Endothelial cell of umbilical vein (primary cell): Measurements from ENCODE around the gene SMTNL2. TPM values are rescaled to one million over a fixed set of nuclear protein-coding genes. Genes with fewer than 3 reads are reported as not detected.

ENCODE experiments used
- BruUV-seq: library from RNA; stranded (reverse); fragments of 400-500 nt; replicated peaks from 2 replicates; lab custom pipeline; 2021; lab: Mats Ljungman, UMichigan
- CTCF ChIA-PET: fragments of 300-600, 350-600 bp; sonication (Branson Sonifier 250); formaldehyde crosslinking; loops from one replicate; lab custom pipeline; 2021; ENCODE audit warnings: antibody characterized with exemption, inconsistent platforms; lab: Charles Lee
- POLR2A ChIA-PET: fragments of 300-600, 350-600 bp; sonication (Branson Sonifier 250); formaldehyde crosslinking; loops from one replicate; lab custom pipeline; 2021; ENCODE audit warnings: antibody characterized with exemption, inconsistent platforms; lab: Charles Lee
- DNase-seq: peaks from one replicate; pipeline ENCODE4 v3.0.0-alpha.2; 2011; ENCODE audit warnings: low read depth, low spot score
- FAIRE-seq: peaks from 2 replicates; lab custom pipeline; 2011; peaks lifted over from hg19 to GRCh38; lab: Jason Lieb, UNC
- H2AFZ ChIP-seq: 2 replicates; pipeline ENCODE4 v1.6.0; 2012; ENCODE audit warnings: low read depth, low read length, control low read depth, inconsistent platforms
- H3K27ac ChIP-seq: 2 replicates; pipeline ENCODE4 v1.5.1; 2011; ENCODE audit warnings: low read depth, mild to moderate bottlenecking, control low read depth, low read length, moderate library complexity; ENCODE audit not compliant: insufficient read depth
- H3K27me3 ChIP-seq, 2 experiments: 2 replicates each; pipeline versions ENCODE4 v1.6.0 to v1.6.1; 2011; ENCODE audit warnings: low read length in 2 of 2, mixed read lengths in 1 of 2; ENCODE audit not compliant: control insufficient read depth in 2 of 2, insufficient read depth in 2 of 2
- H3K36me3 ChIP-seq, 2 experiments: 2 replicates in 1 of 2; 3 replicates in 1 of 2; pipeline ENCODE4 v1.5.1; 2011; ENCODE audit warnings: low read length in 2 of 2, mild to moderate bottlenecking in 1 of 2, moderate library complexity in 1 of 2; ENCODE audit not compliant: control insufficient read depth in 2 of 2, insufficient read depth in 2 of 2; ENCODE audit errors: extremely low read depth in 1 of 2
- H3K4me1 ChIP-seq: 3 replicates; pipeline ENCODE4 v1.5.1; 2011; ENCODE audit warnings: mild to moderate bottlenecking, low read length; ENCODE audit not compliant: control insufficient read depth, insufficient read depth; ENCODE audit errors: extremely low read depth
- H3K4me2 ChIP-seq: 2 replicates; pipeline ENCODE4 v1.6.1; 2011; ENCODE audit warnings: low read length, control low read depth, mixed read lengths; ENCODE audit not compliant: insufficient read depth
- H3K4me3 ChIP-seq, 3 experiments: fragments of 200-600 bp in 1 of 3; sonication (generic), shearing (Covaris generic) in 1 of 3; replicated peaks in 1 of 3; 2 replicates each; pipeline ENCODE4 v1.5.1; 2011 to 2016; ENCODE audit warnings: control low read depth in 3 of 3, low read length in 3 of 3, mild to moderate bottlenecking in 2 of 3, inconsistent platforms in 1 of 3, low read depth in 1 of 3, moderate library complexity in 1 of 3; ENCODE audit not compliant: insufficient read depth in 1 of 3
- H3K79me2 ChIP-seq: 2 replicates; pipeline ENCODE4 v1.6.0; 2012; ENCODE audit warnings: low read length, inconsistent platforms; ENCODE audit not compliant: control insufficient read depth, insufficient read depth
- H3K9ac ChIP-seq: replicated peaks from 2 replicates; pipeline ENCODE3; 2011; ENCODE audit warnings: low read length, control low read depth; ENCODE audit not compliant: insufficient read depth; ENCODE audit errors: extremely low read depth
- H3K9me1 ChIP-seq: replicated peaks from 3 replicates; pipeline ENCODE4 v1.6.0; 2011; ENCODE audit warnings: mild to moderate bottlenecking, low read length; ENCODE audit not compliant: control insufficient read depth, insufficient read depth; ENCODE audit errors: extremely low read depth
- H3K9me3 ChIP-seq: replicated peaks from 2 replicates; pipeline ENCODE4 v1.5.1; 2012; ENCODE audit warnings: low read length, inconsistent platforms; ENCODE audit not compliant: control insufficient read depth, insufficient read depth
- H4K20me1 ChIP-seq: replicated peaks from 2 replicates; pipeline ENCODE3; 2011; ENCODE audit warnings: mild to moderate bottlenecking, low read length; ENCODE audit not compliant: control insufficient read depth, insufficient read depth; ENCODE audit errors: extremely low read depth
- CTCF ChIP-seq, 2 donors: IDR thresholded peaks; 1 replicate in 1 of 2; 2 replicates in 1 of 2; pipeline ENCODE4 v1.5.1; 2011; ENCODE audit warnings: low read length in 2 of 2, mild to moderate bottlenecking in 2 of 2, moderate library complexity in 2 of 2, control low read depth in 1 of 2, inconsistent platforms in 1 of 2, low read depth in 1 of 2; ENCODE audit not compliant: insufficient read depth in 1 of 2; ENCODE audit errors: extremely low read depth in 1 of 2
- EZH2 ChIP-seq: IDR thresholded peaks from 2 replicates; pipeline ENCODE4 v1.6.1; 2012; ENCODE audit warnings: borderline replicate concordance, low read depth, mild to moderate bottlenecking, moderate library complexity, low read length, inconsistent platforms; ENCODE audit not compliant: severe bottlenecking
- FOS ChIP-seq: IDR thresholded peaks from 2 replicates; pipeline ENCODE4 v1.6.1; 2011; ENCODE audit warnings: mild to moderate bottlenecking, low read length, moderate library complexity, borderline replicate concordance; ENCODE audit not compliant: insufficient read depth
- JUN ChIP-seq: IDR thresholded peaks from 2 replicates; pipeline ENCODE4 v1.6.1; 2011; ENCODE audit warnings: borderline replicate concordance, low read depth; ENCODE audit not compliant: insufficient read length, insufficient read depth
- MAX ChIP-seq: IDR thresholded peaks from 2 replicates; pipeline ENCODE4 v1.6.1; 2011; ENCODE audit not compliant: insufficient read depth, insufficient read length
- MYC ChIP-seq: IDR thresholded peaks from one replicate; pipeline ENCODE4 v1.6.1; 2011; ENCODE audit warnings: mild to moderate bottlenecking, low read depth, low read length
- POLR2A ChIP-seq: IDR thresholded peaks from 2 replicates; pipeline ENCODE4 v1.6.1; 2012; ENCODE audit warnings: low read depth, mild to moderate bottlenecking, control low read depth, low read length
- dilution Hi-C: fragments of 300-500 bp; cut with MboI; formaldehyde crosslinking; loops from one replicate; pipeline ENCODE4 v1.15.0; 2019; ENCODE audit warnings: low sequenced_read_pairs; ENCODE audit not compliant: extremely low pct_ligation_motif_present
- intact Hi-C: fragments of 100-400 bp; cut with micrococcal nuclease; formaldehyde crosslinking; loops from one replicate; pipeline ENCODE4 v1.10.0; 2022
- polyA plus RNA-seq, 4 experiments: library from polyadenylated mRNA; depleted of rRNA in 3 of 4; stranded (reverse) in 3 of 4; unstranded in 1 of 4; fragments of >200 nt; gene quantifications; 2 replicates each; pipeline versions ENCODE4 v1.2.1 to v1.2.3, GENCODE V29; 2011 to 2012; ENCODE audit warnings: missing spikeins in 1 of 4
- total RNA-seq: library from RNA; stranded (reverse); gene quantifications from 2 replicates; pipeline ENCODE4 v1.2.3, GENCODE V29; 2021

Gene SMTNL2
- total and polyA plus RNA-seq, 2 donors (not counting 3 experiments of a cell fraction or from before 2014, with no cell fraction given), result not detected

DNA sequence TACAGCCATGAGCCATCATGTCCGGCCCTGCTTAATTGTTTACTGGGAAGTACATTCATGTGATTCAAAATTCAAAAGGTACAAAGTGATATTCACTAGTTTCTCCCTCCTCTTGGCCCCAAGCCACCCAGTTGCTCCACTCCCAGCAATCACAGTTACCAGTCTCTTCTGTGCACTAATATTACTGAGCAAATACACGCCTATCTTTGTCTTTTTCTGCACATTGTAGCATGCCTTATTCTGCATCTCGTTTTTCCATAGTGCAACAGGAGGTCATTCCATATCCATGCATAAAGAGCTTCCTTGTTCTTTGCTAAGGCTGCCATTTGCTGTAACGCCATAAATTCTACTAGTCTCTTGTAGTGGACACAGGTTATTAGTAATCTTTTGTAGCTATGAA, 59.3 kb downstream of the SMTNL2 start:
- intact Hi-C loops, result no loop called here
- no peak for TF ChIP-seq MYC
- TF ChIP-seq EZH2, result no peak
- TF ChIP-seq MAX, result no peak
- TF ChIP-seq POLR2A, result no peak
- no peak for TF ChIP-seq FOS
- no peak for TF ChIP-seq CTCF (IDR thresholded peaks at IDR 0.05; ENCODE audit: extremely low read depth in 1 of 2, insufficient read depth in 1 of 2, low read depth in 1 of 2, low read length in 2 of 2)
- no peak for TF ChIP-seq JUN
- Histone ChIP-seq H2AFZ (no peak overlapping the region), H3K27ac (no peak overlapping the region), H3K27me3 (peaks cover 33 to 41% of the 10 kb centered on the region in 2 experiments), H4K20me1 (no peaks in the 10 kb centered on the region), H3K4me1 (no peaks in the 10 kb centered on the region), H3K4me2 (no peak overlapping the region), H3K79me2 (no peaks in the 10 kb centered on the region), H3K36me3 (no peaks in the 10 kb centered on the region), H3K9ac (no peak overlapping the region), H3K4me3 (no peak overlapping the region), H3K9me1 (no peaks in the 10 kb centered on the region), H3K9me3 (no peaks in the 10 kb centered on the region)
- no peak for DNase-seq
- CTCF ChIA-PET, result interaction anchor here (0.9 kb wide), 1 partner anchor 11 kb away, joined by 3 read pairs; no protein-coding TSS in a partner anchor
- no TSS peak for BruUV-seq
- dilution Hi-C loops, result no loop called here
- no peak for FAIRE-seq
- POLR2A ChIA-PET, result interaction anchor here (0.6 kb wide), 1 partner anchor 48 kb away, joined by 3 read pairs; no protein-coding TSS in a partner anchor
